Thyroid gland (tissue), 4 donors: Measurements from ENCODE around the gene ZNF618.

Experiments used
- CTCF ChIP-seq, 6 experiments: fragments of 200-600 bp in 3 of 6; fragments of 450-650 bp in 3 of 6; sonication (generic) in 3 of 6; IDR thresholded peaks; one replicate each; pipeline ENCODE4 v1.5.1; 2016 to 2019; ENCODE audit warnings: antibody characterized with exemption in 6 of 6, mild to moderate bottlenecking in 2 of 6, inconsistent platforms in 1 of 6, moderate library complexity in 1 of 6
- POLR2A ChIP-seq, 2 donors: fragments of 450-650 bp; IDR thresholded peaks; one replicate each; pipeline ENCODE4 v1.6.1; 2017; ENCODE audit warnings: antibody characterized with exemption in 2 of 2, mild to moderate bottlenecking in 2 of 2, moderate library complexity in 1 of 2

GRCh38 chr9:113951032-113951372 lies 74.9 kb downstream of the ZNF618 start:
- TF ChIP-seq CTCF (IDR thresholded peaks at IDR 0.05) (no peak), POLR2A (IDR thresholded peaks at IDR 0.05) (no peak)
